Osteoblast (primary cell): ENCODE data around the gene SLC7A6OS. TPM values are rescaled to one million over a fixed set of nuclear protein-coding genes. Genes with fewer than 3 reads are reported as not detected.

Experiments used
- DNase-seq: peaks from one replicate; pipeline ENCODE4 v3.0.0; 2011; ENCODE audit warnings: low spot score, mixed read lengths; ENCODE audit not compliant: insufficient read length; ENCODE audit errors: missing footprints
- H2AFZ ChIP-seq: 2 replicates; pipeline ENCODE4 v1.6.0; 2011; ENCODE audit warnings: mild to moderate bottlenecking, low read length
- H3K27ac ChIP-seq: 2 replicates; pipeline ENCODE4 v1.5.1; 2011; ENCODE audit warnings: mild to moderate bottlenecking, low read depth, low read length, moderate library complexity
- H3K27me3 ChIP-seq: 2 replicates; pipeline ENCODE4 v1.6.0; 2012; ENCODE audit warnings: mild to moderate bottlenecking, control low read depth, inconsistent platforms, low read length, moderate library complexity; ENCODE audit not compliant: insufficient read depth
- H3K36me3 ChIP-seq: 2 replicates; pipeline ENCODE4 v1.5.1; 2011; ENCODE audit warnings: mild to moderate bottlenecking, low read length, control low read depth, moderate library complexity; ENCODE audit not compliant: insufficient read depth
- H3K4me1 ChIP-seq: 2 replicates; pipeline ENCODE4 v1.5.1; 2011; ENCODE audit warnings: mild to moderate bottlenecking, low read length, control low read depth, moderate library complexity; ENCODE audit not compliant: insufficient read depth
- H3K4me2 ChIP-seq: 2 replicates; pipeline ENCODE4 v1.6.0; 2011; ENCODE audit warnings: mild to moderate bottlenecking, low read length; ENCODE audit not compliant: insufficient read depth
- H3K4me3 ChIP-seq: fragments of 200-600 bp; sonication (generic); 3 replicates; pipeline ENCODE4 v1.5.1; 2012; ENCODE audit warnings: mild to moderate bottlenecking, low read length, inconsistent platforms; ENCODE audit not compliant: insufficient read depth
- H3K79me2 ChIP-seq: 2 replicates; pipeline ENCODE4 v1.6.0; 2012; ENCODE audit warnings: mild to moderate bottlenecking, low read length, control low read depth, inconsistent platforms; ENCODE audit not compliant: insufficient read depth
- H3K9me3 ChIP-seq: 2 replicates; pipeline ENCODE4 v1.5.1; 2011; ENCODE audit warnings: low read depth, low read length, control low read depth
- H4K20me1 ChIP-seq: 2 replicates; pipeline ENCODE4 v1.6.0; 2012; ENCODE audit warnings: mild to moderate bottlenecking, low read length, control low read depth; ENCODE audit not compliant: insufficient read depth
- total RNA-seq: library from RNA; depleted of rRNA; stranded (reverse); fragments of >200 nt; gene quantifications from 2 replicates; pipeline ENCODE4 v1.2.3, GENCODE V29; 2012
- TF ChIP-seq, protein P1 (sequence below): IDR thresholded peaks from 2 replicates; pipeline ENCODE4 v1.5.1; 2011; ENCODE audit warnings: mild to moderate bottlenecking, low read depth, low read length, moderate library complexity; ENCODE audit errors: extremely low read depth

Gene SLC7A6OS
- total RNA-seq, 1 donor, result 12.3 TPM

- Histone ChIP-seq H3K4me3 (no peak overlapping the region), H3K4me2 (no peak overlapping the region), H3K27ac (peak overlapping the region; percentile 89), H3K27me3 (no peaks in the 10 kb centered on the region), H3K9me3 (no peaks in the 10 kb centered on the region), H3K36me3 (peaks cover 33% of the 10 kb centered on the region), H4K20me1 (no peaks in the 10 kb centered on the region), H3K79me2 (no peaks in the 10 kb centered on the region), H3K4me1 (peaks cover 42% of the 10 kb centered on the region), H2AFZ (no peak overlapping the region)
- TF ChIP-seq, protein P1, sequence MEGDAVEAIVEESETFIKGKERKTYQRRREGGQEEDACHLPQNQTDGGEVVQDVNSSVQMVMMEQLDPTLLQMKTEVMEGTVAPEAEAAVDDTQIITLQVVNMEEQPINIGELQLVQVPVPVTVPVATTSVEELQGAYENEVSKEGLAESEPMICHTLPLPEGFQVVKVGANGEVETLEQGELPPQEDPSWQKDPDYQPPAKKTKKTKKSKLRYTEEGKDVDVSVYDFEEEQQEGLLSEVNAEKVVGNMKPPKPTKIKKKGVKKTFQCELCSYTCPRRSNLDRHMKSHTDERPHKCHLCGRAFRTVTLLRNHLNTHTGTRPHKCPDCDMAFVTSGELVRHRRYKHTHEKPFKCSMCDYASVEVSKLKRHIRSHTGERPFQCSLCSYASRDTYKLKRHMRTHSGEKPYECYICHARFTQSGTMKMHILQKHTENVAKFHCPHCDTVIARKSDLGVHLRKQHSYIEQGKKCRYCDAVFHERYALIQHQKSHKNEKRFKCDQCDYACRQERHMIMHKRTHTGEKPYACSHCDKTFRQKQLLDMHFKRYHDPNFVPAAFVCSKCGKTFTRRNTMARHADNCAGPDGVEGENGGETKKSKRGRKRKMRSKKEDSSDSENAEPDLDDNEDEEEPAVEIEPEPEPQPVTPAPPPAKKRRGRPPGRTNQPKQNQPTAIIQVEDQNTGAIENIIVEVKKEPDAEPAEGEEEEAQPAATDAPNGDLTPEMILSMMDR, result no peak
- DNase-seq, result peak; percentile 94
Observed at GRCh38 chr16:68335175-68335574, 24.4 kb upstream of the SLC7A6OS start.

GRCh38 chr16:68332411-68333121 lies 21.8 kb upstream of the SLC7A6OS start:
- no peak for DNase-seq
- Histone ChIP-seq H3K79me2 (no peaks in the 10 kb centered on the region), H4K20me1 (no peaks in the 10 kb centered on the region), H3K9me3 (no peaks in the 10 kb centered on the region), H3K27me3 (no peaks in the 10 kb centered on the region), H3K4me2 (peak overlapping the region; percentile 4), H3K4me1 (peaks cover 42% of the 10 kb centered on the region), H3K36me3 (peaks cover 11% of the 10 kb centered on the region), H2AFZ (no peak overlapping the region), H3K4me3 (no peak overlapping the region), H3K27ac (peak overlapping the region; percentile 91)
- TF ChIP-seq, protein P1, result no peak

GRCh38 chr16:68331879-68332410 lies 21.2 kb upstream of the SLC7A6OS start:
- DNase-seq, result no peak
- H3K4me1 ChIP-seq, result peaks cover 42% of the 10 kb centered on the region
- no peaks in the 10 kb centered on the region for H3K9me3 ChIP-seq
- no peak overlapping the region for H2AFZ ChIP-seq
- H4K20me1 ChIP-seq, result no peaks in the 10 kb centered on the region
- H3K27me3 ChIP-seq, result no peaks in the 10 kb centered on the region
- TF ChIP-seq, protein P1, result no peak
- no peaks in the 10 kb centered on the region for H3K79me2 ChIP-seq
- peak overlapping the region; percentile 91 for H3K27ac ChIP-seq
- no peak overlapping the region for H3K4me3 ChIP-seq
- H3K4me2 ChIP-seq, result peak overlapping the region; percentile 4
- H3K36me3 ChIP-seq, result peaks cover 5% of the 10 kb centered on the region

DNA sequence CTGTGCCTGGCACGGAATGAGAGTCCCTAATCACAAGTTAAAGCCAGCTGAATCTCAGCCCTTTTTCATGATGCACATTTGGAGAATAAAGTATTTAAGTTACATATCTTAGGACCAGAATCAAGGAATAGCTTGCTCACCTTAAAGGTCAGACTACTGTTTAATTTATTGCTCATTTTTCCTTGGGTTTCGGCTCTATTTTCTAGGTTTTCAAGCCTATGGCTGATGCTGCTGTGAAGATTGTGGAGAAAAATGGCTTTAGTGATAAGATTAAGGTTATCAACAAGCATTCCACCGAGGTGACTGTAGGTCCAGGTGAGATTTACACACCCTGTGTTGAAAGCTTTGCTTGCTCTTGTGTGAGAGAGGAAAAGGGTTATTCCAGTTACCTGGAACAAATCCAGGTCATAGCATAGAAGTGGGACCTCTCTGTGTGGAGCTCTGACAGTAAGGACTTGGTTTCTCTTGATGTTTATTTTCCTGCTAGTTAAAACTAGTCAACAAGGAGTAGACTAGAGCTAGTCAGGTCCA lies 18.2 kb upstream of the SLC7A6OS start:
- peak overlapping the region; percentile 21 for H3K27ac ChIP-seq
- H3K4me1 ChIP-seq, result peaks cover 29% of the 10 kb centered on the region
- no peaks in the 10 kb centered on the region for H4K20me1 ChIP-seq
- no peak overlapping the region for H2AFZ ChIP-seq
- TF ChIP-seq, protein P1, result peak; percentile 4
- H3K79me2 ChIP-seq, result no peaks in the 10 kb centered on the region
- DNase-seq, result no peak
- no peak overlapping the region for H3K4me3 ChIP-seq
- no peaks in the 10 kb centered on the region for H3K27me3 ChIP-seq
- no peak overlapping the region for H3K4me2 ChIP-seq
- H3K9me3 ChIP-seq, result no peaks in the 10 kb centered on the region
- peaks cover 17% of the 10 kb centered on the region for H3K36me3 ChIP-seq
